Right atrium auricular region (tissue), 2 donors: ENCODE measurements around the gene OR2AG1. TPM values are rescaled to one million over a fixed set of nuclear protein-coding genes. Genes with fewer than 3 reads are reported as not detected.

Experiments used
- DNase-seq: peaks from one replicate; pipeline ENCODE4 v3.0.0-alpha.2; 2019; ENCODE audit warnings: low spot score
- H3K27ac ChIP-seq, 2 donors: fragments of 200-600 bp; sonication (generic); 1 replicate in 1 of 2; 2 replicates in 1 of 2; pipeline ENCODE4 v1.5.1; 2016 to 2019
- H3K27me3 ChIP-seq, 2 donors: fragments of 200-600 bp; sonication (generic); one replicate each; pipeline versions ENCODE4 v1.5.1 to v1.6.0; 2017 to 2019
- H3K36me3 ChIP-seq: fragments of 200-600 bp; sonication (generic); one replicate; pipeline ENCODE4 v1.5.1; 2016
- H3K4me1 ChIP-seq, 2 donors: fragments of 200-600 bp; sonication (generic); one replicate each; pipeline versions ENCODE4 v1.5.1 to v1.6.0; 2017 to 2019
- H3K4me3 ChIP-seq, 2 donors: fragments of 200-600 bp; sonication (generic); 1 replicate in 1 of 2; 2 replicates in 1 of 2; pipeline ENCODE4 v1.5.1; 2017 to 2019; ENCODE audit warnings: mild to moderate bottlenecking in 1 of 2, moderate library complexity in 1 of 2
- H3K9me3 ChIP-seq, 2 donors: fragments of 200-600 bp; sonication (generic); one replicate each; pipeline ENCODE4 v1.5.1; 2019
- CTCF ChIP-seq, 2 donors: fragments of 200-600 bp; sonication (generic); IDR thresholded peaks; one replicate each; pipeline ENCODE4 v1.5.1; 2019; ENCODE audit warnings: antibody characterized with exemption in 2 of 2
- total RNA-seq, 2 donors: library from RNA; depleted of rRNA; stranded (reverse); fragments of >200 nt; gene quantifications; one replicate each; pipeline ENCODE4 v1.1.0, GENCODE V29; 2016

The OR2AG1 gene
- not detected for total RNA-seq

GRCh38 chr11:6782720-6783119, at the start of gene OR2AG1:
TSS of gene OR2AG1 (plus strand) at chr11:6783020. CDS start at chr11:6785038, 2,018 bp downstream.
- DNase-seq, result no peak
- Histone ChIP-seq H3K27ac (no peak within 1 kb of the TSS), H3K9me3 (no peaks in the 10 kb centered on the region), H3K4me3 (no peak within 1 kb of the TSS), H3K36me3 (no peaks in the 10 kb centered on the region), H3K4me1 (no peaks in the 10 kb centered on the region), H3K27me3 (no peaks in the 10 kb centered on the region)
- TF ChIP-seq CTCF (IDR thresholded peaks at IDR 0.05), result no peak

GRCh38 chr11:6733326-6734275, 49.2 kb upstream of the OR2AG1 start:
- no peak overlapping the region for H3K27ac ChIP-seq
- DNase-seq, result no peak
- H3K27me3 ChIP-seq, result no peaks in the 10 kb centered on the region
- H3K4me1 ChIP-seq, result no peaks in the 10 kb centered on the region
- H3K9me3 ChIP-seq, result no peaks in the 10 kb centered on the region
- H3K36me3 ChIP-seq, result no peaks in the 10 kb centered on the region
- no peak for TF ChIP-seq CTCF (IDR thresholded peaks at IDR 0.05)
- no peak overlapping the region for H3K4me3 ChIP-seq

GRCh38 chr11:6734616-6735015, 48.2 kb upstream of the OR2AG1 start:
- no peaks in the 10 kb centered on the region for H3K27me3 ChIP-seq
- TF ChIP-seq CTCF (IDR thresholded peaks at IDR 0.05), result no peak
- no peak overlapping the region for H3K4me3 ChIP-seq
- no peaks in the 10 kb centered on the region for H3K9me3 ChIP-seq
- DNase-seq, result no peak
- H3K36me3 ChIP-seq, result no peaks in the 10 kb centered on the region
- no peak overlapping the region for H3K27ac ChIP-seq
- no peaks in the 10 kb centered on the region for H3K4me1 ChIP-seq

- no peaks in the 10 kb centered on the region for H3K9me3 ChIP-seq
- TF ChIP-seq CTCF (IDR thresholded peaks at IDR 0.05), result no peak
- DNase-seq, result no peak
- no peak overlapping the region for H3K27ac ChIP-seq
- H3K27me3 ChIP-seq, result no peaks in the 10 kb centered on the region
- no peak overlapping the region for H3K4me3 ChIP-seq
- H3K4me1 ChIP-seq, result no peaks in the 10 kb centered on the region
- H3K36me3 ChIP-seq, result no peaks in the 10 kb centered on the region
Measured at GRCh38 chr11:6735306-6735705, 47.5 kb upstream of the OR2AG1 start.

- no peaks in the 10 kb centered on the region for H3K9me3 ChIP-seq
- H3K36me3 ChIP-seq, result no peaks in the 10 kb centered on the region
- no peaks in the 10 kb centered on the region for H3K27me3 ChIP-seq
- H3K4me1 ChIP-seq, result no peaks in the 10 kb centered on the region
- no peak overlapping the region for H3K27ac ChIP-seq
- H3K4me3 ChIP-seq, result no peak overlapping the region
- no peak for TF ChIP-seq CTCF (IDR thresholded peaks at IDR 0.05)
- no peak for DNase-seq
Measured at GRCh38 chr11:6736495-6737121, 46.2 kb upstream of the OR2AG1 start.
